Measurements from ENCODE around the gene MIEF1. TPM values are rescaled to one million over a fixed set of nuclear protein-coding genes. Genes with fewer than 3 reads are reported as not detected.

Gene MIEF1
- total and polyA plus RNA-seq, 2 of the 8 experiments (the other 6 are each of a cell fraction or from before 2014, with no cell fraction given) = 16.8 to 32.7 TPM

GRCh38 chr22:39468487-39469325 lies 33.4 kb upstream of the MIEF1 start:
- H4K20me1 ChIP-seq (replicated peaks in 1 of 2; ENCODE audit: control insufficient read depth in 1 of 2, insufficient read depth in 2 of 2, low read length in 2 of 2) = peaks cover 0 to 4% of the 10 kb centered on the region in 2 experiments
- H3K56ac ChIP-seq (replicated peaks; ENCODE audit: insufficient read length, low read depth, low read length) = no peak overlapping the region
- H3K9ac ChIP-seq (replicated peaks in 1 of 4; ENCODE audit: extremely low read depth in 1 of 4, low read depth in 3 of 4, low read length in 3 of 4) = no peak overlapping the region
- H3K4me2 ChIP-seq (ENCODE audit: insufficient read depth in 1 of 2, low read depth in 2 of 2, low read length in 2 of 2) = no peak overlapping the region
- no peak overlapping the region for H3K4me3 ChIP-seq (ENCODE audit: extremely low read depth in 1 of 4, insufficient read depth in 2 of 4, low read depth in 3 of 4, low read length in 4 of 4)
- H2AK5ac ChIP-seq (ENCODE audit: low read depth, low read length) = no peak overlapping the region
- peaks cover 11 to 39% (median 28%) of the 10 kb centered on the region in 4 experiments for H3K4me1 ChIP-seq (replicated peaks in 1 of 4; ENCODE audit: control insufficient read depth in 3 of 4, insufficient read depth in 4 of 4, low read length in 3 of 4)
- DNase-seq (ENCODE audit: low read depth in 1 of 2, low spot score in 2 of 2) (no peak), FAIRE-seq (no peak)
- no peaks in the 10 kb centered on the region for H3K36me3 ChIP-seq (ENCODE audit: control insufficient read depth in 2 of 4, insufficient read depth in 4 of 4, low read length in 3 of 4)
- H2BK20ac ChIP-seq (ENCODE audit: low read length) = no peak overlapping the region
- POLR2A ChIA-PET (ENCODE audit: partially characterized antibody) = interaction anchor here (0.6 to 3.8 kb wide), 10 partner anchors 10 to 1628 kb away, joined by 3 to 11 read pairs (median 5); partner anchors contain the start of genes ATF4, MIEF1 and RPL3
- no peak overlapping the region for H2AFZ ChIP-seq (ENCODE audit: low read length)
- H3K23me2 ChIP-seq (ENCODE audit: low read depth, low read length) = no peaks in the 10 kb centered on the region
- no peak overlapping the region for H4K5ac ChIP-seq (ENCODE audit: insufficient read length, low read depth, low read length)
- H3K27ac ChIP-seq (ENCODE audit: low read depth, low read length) = no peak overlapping the region
- no peak overlapping the region for H3K14ac ChIP-seq (ENCODE audit: insufficient read length)
- H2BK12ac ChIP-seq (ENCODE audit: low read depth, low read length) = no peak overlapping the region
- no peaks in the 10 kb centered on the region for H3K79me2 ChIP-seq (ENCODE audit: control insufficient read depth in 1 of 2, insufficient read depth in 2 of 2, low read length in 2 of 2)
- H2BK15ac ChIP-seq (ENCODE audit: low read length) = no peak overlapping the region
- H3K18ac ChIP-seq (ENCODE audit: extremely low read depth, low read length) = no peak overlapping the region; the same call in 1 of the 2 replicates
- WGBS, 2 experiments (ENCODE audit: extremely low coverage in 1 of 2, insufficient coverage in 1 of 2, insufficient read length in 1 of 2, insufficient replicate concordance in 2 of 2, low coverage in 1 of 2, low lambda C conversion rate in 2 of 2, missing lambda C conversion rate in 1 of 2) = 86% methylated on average over 12 of the region's 18 CpGs; no CpG with 5 or more reads in 1 of the 2 experiments
- H3K9me3 ChIP-seq (ENCODE audit: insufficient read depth in 2 of 2, low read depth in 1 of 2, low read length in 1 of 2) = no peaks in the 10 kb centered on the region
- no peak overlapping the region for H2BK5ac ChIP-seq (ENCODE audit: low read depth, low read length)
- H3K4ac ChIP-seq (replicated peaks; ENCODE audit: insufficient read length, low read depth, low read length) = no peak overlapping the region
- CTCF ChIA-PET (ENCODE audit: partially characterized antibody) = interaction anchor here (0.8 to 6.0 kb wide), 10 partner anchors 7 to 79 kb away, joined by 3 to 60 read pairs (median 5); no protein-coding TSS in a partner anchor
- no peak overlapping the region for H2BK120ac ChIP-seq (replicated peaks; ENCODE audit: low read depth, low read length)
- TF ChIP-seq RXRA (IDR thresholded peaks at IDR 0.05; ENCODE audit: insufficient read depth, low read depth, low read length) (no peak), SUZ12 (IDR thresholded peaks at IDR 0.05; ENCODE audit: low read length) (no peak), RAD21 (IDR thresholded peaks at IDR 0.05 in 1 of 2, conservative IDR thresholded peaks at IDR 0.05 in 1 of 2; ENCODE audit: low read depth in 2 of 2, low read length in 2 of 2) (no peak), KDM1A (IDR thresholded peaks at IDR 0.05; ENCODE audit: borderline replicate concordance, low read length) (no peak)
- H3K23ac ChIP-seq (ENCODE audit: insufficient read length) = no peak overlapping the region
- H3K27me3 ChIP-seq (replicated peaks in 1 of 4; ENCODE audit: control insufficient read depth in 3 of 4, extremely low read depth in 1 of 4, insufficient read depth in 3 of 4, low read length in 3 of 4) = no peaks in the 10 kb centered on the region
- H4K8ac ChIP-seq (ENCODE audit: extremely low read depth, insufficient read depth, low read length) = no peak overlapping the region
- H3K79me1 ChIP-seq (ENCODE audit: low read depth, low read length) = no peaks in the 10 kb centered on the region; the same call in none of the 2 replicates
- peak overlapping the region; percentile 38 for H4K91ac ChIP-seq (replicated peaks; ENCODE audit: insufficient read length, low read length)
